ENCODE results near the gene CDK10.
"Not testable (repeated sequence)": the region's sequence is repeated elsewhere in the genome, so short reads cannot be mapped to it uniquely, and the experiment has no call there.

Gene CDK10

GRCh38 chr16:89696670-89697128 is 10.2 kb downstream of the CDK10 start:
- peak; percentile 67 for DNase-seq (ENCODE audit: low spot score)

- DNase-seq (ENCODE audit: low spot score): peak; percentile 73
These were observed 10.7 kb downstream of the CDK10 start for GRCh38 chr16:89697161-89697615.

- DNase-seq (ENCODE audit: low spot score): peak; percentile 69
These were observed 11.3 kb downstream of the CDK10 start for GRCh38 chr16:89697616-89698331.

GRCh38 chr16:89698717-89699116 is 12.2 kb downstream of the CDK10 start:
- not testable (repeated sequence) for DNase-seq (ENCODE audit: low spot score)

GRCh38 chr16:89699629-89700099 is 13.2 kb downstream of the CDK10 start:
- not testable (repeated sequence) for DNase-seq (ENCODE audit: low spot score)

- peak; percentile 89 for DNase-seq (ENCODE audit: low spot score)
These were observed 13.7 kb downstream of the CDK10 start for GRCh38 chr16:89700100-89700648.

GRCh38 chr16:89700649-89701424 is 14.3 kb downstream of the CDK10 start:
- peak; percentile 67 for DNase-seq (ENCODE audit: low spot score)

GRCh38 chr16:89701425-89702406 is 15.2 kb downstream of the CDK10 start, which contains the start of gene SPATA2L:
SPATA2L (minus strand) TSS chr16:89701705; CDS start chr16:89701232, 473 bp downstream.
- peak; percentile 84 for DNase-seq (ENCODE audit: low spot score)

GRCh38 chr16:89704281-89704680 is 17.8 kb downstream of the CDK10 start:
- no peak for DNase-seq (ENCODE audit: low spot score)

- no peak for DNase-seq (ENCODE audit: low spot score)
These were observed 18.5 kb downstream of the CDK10 start for GRCh38 chr16:89705006-89705405.

- peak; percentile 65 for DNase-seq (ENCODE audit: low spot score)
These were observed 20.2 kb downstream of the CDK10 start for GRCh38 chr16:89706518-89707260.

- DNase-seq (ENCODE audit: low spot score): no peak
These were observed 21.2 kb downstream of the CDK10 start for GRCh38 chr16:89707695-89708094.

- no peak for DNase-seq (ENCODE audit: low spot score)
These were observed 22.0 kb downstream of the CDK10 start for GRCh38 chr16:89708481-89708931.

- no peak for DNase-seq (ENCODE audit: low spot score)
These were observed 22.7 kb downstream of the CDK10 start for GRCh38 chr16:89709166-89709565.

- DNase-seq (ENCODE audit: low spot score): no peak
These were observed 23.4 kb downstream of the CDK10 start for GRCh38 chr16:89709716-89710432.

- no peak for DNase-seq (ENCODE audit: low spot score)
These were observed 24.4 kb downstream of the CDK10 start for GRCh38 chr16:89710709-89711564.

- no peak for DNase-seq (ENCODE audit: low spot score)
These were observed 25.2 kb downstream of the CDK10 start for GRCh38 chr16:89711601-89712273.

- no peak for DNase-seq (ENCODE audit: low spot score)
These were observed 25.8 kb downstream of the CDK10 start for GRCh38 chr16:89712274-89712781.

Measured in left forelimb (tissue), 1 donor.